Activated naive CD8-positive, alpha-beta T cell (primary cell): Measurements from ENCODE around the gene PRKAR1B.

Experiments
- H3K27ac Mint-ChIP-seq: one replicate; pipeline ENCODE4 v1.8.0; 2021; ENCODE audit warnings: mixed read lengths
- H3K27me3 Mint-ChIP-seq: one replicate; pipeline ENCODE4 v1.8.0; 2021; ENCODE audit warnings: mixed read lengths
- H3K36me3 Mint-ChIP-seq: one replicate; pipeline ENCODE4 v1.8.0; 2021; ENCODE audit warnings: mixed read lengths
- H3K4me1 Mint-ChIP-seq: one replicate; pipeline ENCODE4 v1.8.0; 2021; ENCODE audit warnings: low read depth, mixed read lengths
- H3K4me3 Mint-ChIP-seq: one replicate; pipeline ENCODE4 v1.8.0; 2021; ENCODE audit warnings: mild to moderate bottlenecking, mixed read lengths
- H3K9me3 Mint-ChIP-seq: one replicate; pipeline ENCODE4 v1.8.0; 2021; ENCODE audit warnings: low read depth, mixed read lengths

The PRKAR1B gene

GRCh38 chr7:504221-505111 is 222.6 kb downstream of the PRKAR1B start:
- no peaks in the 10 kb centered on the region for H3K27me3 Mint-ChIP-seq
- H3K27ac Mint-ChIP-seq, result no peak overlapping the region
- H3K4me1 Mint-ChIP-seq, result no peaks in the 10 kb centered on the region
- no peak overlapping the region for H3K4me3 Mint-ChIP-seq
- no peaks in the 10 kb centered on the region for H3K9me3 Mint-ChIP-seq
- H3K36me3 Mint-ChIP-seq, result no peaks in the 10 kb centered on the region

- no peaks in the 10 kb centered on the region for H3K36me3 Mint-ChIP-seq
- no peaks in the 10 kb centered on the region for H3K4me1 Mint-ChIP-seq
- H3K27me3 Mint-ChIP-seq, result no peaks in the 10 kb centered on the region
- no peak overlapping the region for H3K4me3 Mint-ChIP-seq
- H3K9me3 Mint-ChIP-seq, result no peaks in the 10 kb centered on the region
- H3K27ac Mint-ChIP-seq, result no peak overlapping the region
Measured at GRCh38 chr7:503575-504111, 223.4 kb downstream of the PRKAR1B start.

GRCh38 chr7:502296-502695 is 224.8 kb downstream of the PRKAR1B start:
- Mint-ChIP-seq H3K36me3 (peaks cover 3% of the 10 kb centered on the region), H3K9me3 (no peaks in the 10 kb centered on the region), H3K4me3 (no peak overlapping the region), H3K4me1 (peaks cover 8% of the 10 kb centered on the region), H3K27me3 (no peaks in the 10 kb centered on the region), H3K27ac (no peak overlapping the region)

GRCh38 chr7:501526-501925 is 225.6 kb downstream of the PRKAR1B start:
- H3K27me3 Mint-ChIP-seq, result no peaks in the 10 kb centered on the region
- H3K27ac Mint-ChIP-seq, result no peak overlapping the region
- no peak overlapping the region for H3K4me3 Mint-ChIP-seq
- H3K36me3 Mint-ChIP-seq, result peaks cover 3% of the 10 kb centered on the region
- H3K9me3 Mint-ChIP-seq, result no peaks in the 10 kb centered on the region
- peaks cover 9% of the 10 kb centered on the region for H3K4me1 Mint-ChIP-seq

GRCh38 chr7:500521-501420 is 226.3 kb downstream of the PRKAR1B start:
- H3K27ac Mint-ChIP-seq, result no peak overlapping the region
- H3K27me3 Mint-ChIP-seq, result no peaks in the 10 kb centered on the region
- H3K9me3 Mint-ChIP-seq, result no peaks in the 10 kb centered on the region
- peaks cover 9% of the 10 kb centered on the region for H3K4me1 Mint-ChIP-seq
- no peak overlapping the region for H3K4me3 Mint-ChIP-seq
- peaks cover 3% of the 10 kb centered on the region for H3K36me3 Mint-ChIP-seq

- Mint-ChIP-seq H3K4me3 (no peak overlapping the region), H3K27ac (no peak overlapping the region), H3K36me3 (peaks cover 3% of the 10 kb centered on the region), H3K9me3 (no peaks in the 10 kb centered on the region), H3K4me1 (peaks cover 9% of the 10 kb centered on the region), H3K27me3 (no peaks in the 10 kb centered on the region)
Measured at GRCh38 chr7:499853-500485, 227.1 kb downstream of the PRKAR1B start.
